ENCODE measurements around the gene XYLT1.

The XYLT1 gene

GRCh38 chr16:17327664-17328335, 143.0 kb downstream of the XYLT1 start:
- H3K4me3 Mint-ChIP-seq, result no peak overlapping the region
- no peaks in the 10 kb centered on the region for H3K9me3 Mint-ChIP-seq
- no peak for DNase-seq
- H3K27me3 Mint-ChIP-seq (ENCODE audit: low read depth, poor library complexity), result no peaks in the 10 kb centered on the region
- peaks cover 27% of the 10 kb centered on the region for H3K4me1 Mint-ChIP-seq
- H3K36me3 Mint-ChIP-seq (ENCODE audit: low read depth), result no peaks in the 10 kb centered on the region
- TF ChIP-seq CTCF (IDR thresholded peaks at IDR 0.05), result no peak
- peak overlapping the region; percentile 83 for H3K27ac Mint-ChIP-seq

- Mint-ChIP-seq H3K36me3 (ENCODE audit: low read depth) (no peaks in the 10 kb centered on the region), H3K4me1 (peaks cover 27% of the 10 kb centered on the region), H3K27ac (no peak overlapping the region), H3K27me3 (ENCODE audit: low read depth, poor library complexity) (no peaks in the 10 kb centered on the region), H3K4me3 (no peak overlapping the region), H3K9me3 (no peaks in the 10 kb centered on the region)
- DNase-seq, result no peak
- TF ChIP-seq CTCF (IDR thresholded peaks at IDR 0.05), result no peak
Observed at GRCh38 chr16:17325476-17326143, 145.2 kb downstream of the XYLT1 start.

- no peak for TF ChIP-seq CTCF (IDR thresholded peaks at IDR 0.05)
- Mint-ChIP-seq H3K4me1 (peaks cover 31% of the 10 kb centered on the region), H3K36me3 (ENCODE audit: low read depth) (no peaks in the 10 kb centered on the region), H3K4me3 (no peak overlapping the region), H3K27me3 (ENCODE audit: low read depth, poor library complexity) (no peaks in the 10 kb centered on the region), H3K27ac (no peak overlapping the region), H3K9me3 (no peaks in the 10 kb centered on the region)
- DNase-seq, result no peak
Observed at GRCh38 chr16:17324451-17324850, 146.3 kb downstream of the XYLT1 start.

GRCh38 chr16:17323171-17323570, 147.6 kb downstream of the XYLT1 start:
- Mint-ChIP-seq H3K36me3 (ENCODE audit: low read depth) (no peaks in the 10 kb centered on the region), H3K27ac (no peak overlapping the region), H3K9me3 (no peaks in the 10 kb centered on the region), H3K4me3 (no peak overlapping the region), H3K4me1 (peaks cover 22% of the 10 kb centered on the region), H3K27me3 (ENCODE audit: low read depth, poor library complexity) (no peaks in the 10 kb centered on the region)
- DNase-seq, result no peak
- no peak for TF ChIP-seq CTCF (IDR thresholded peaks at IDR 0.05)

GRCh38 chr16:17321824-17322223, 148.9 kb downstream of the XYLT1 start:
- H3K9me3 Mint-ChIP-seq, result no peaks in the 10 kb centered on the region
- DNase-seq, result no peak
- H3K4me3 Mint-ChIP-seq, result no peak overlapping the region
- no peak overlapping the region for H3K27ac Mint-ChIP-seq
- no peak for TF ChIP-seq CTCF (IDR thresholded peaks at IDR 0.05)
- H3K36me3 Mint-ChIP-seq (ENCODE audit: low read depth), result no peaks in the 10 kb centered on the region
- peaks cover 22% of the 10 kb centered on the region for H3K4me1 Mint-ChIP-seq
- H3K27me3 Mint-ChIP-seq (ENCODE audit: low read depth, poor library complexity), result no peaks in the 10 kb centered on the region

GRCh38 chr16:17320009-17320408, 150.8 kb downstream of the XYLT1 start:
- no peak for DNase-seq
- Mint-ChIP-seq H3K36me3 (ENCODE audit: low read depth) (no peaks in the 10 kb centered on the region), H3K4me1 (peaks cover 16% of the 10 kb centered on the region), H3K27me3 (ENCODE audit: low read depth, poor library complexity) (peaks cover under 1% of the 10 kb centered on the region), H3K9me3 (no peaks in the 10 kb centered on the region), H3K4me3 (no peak overlapping the region), H3K27ac (no peak overlapping the region)
- no peak for TF ChIP-seq CTCF (IDR thresholded peaks at IDR 0.05)
